ENCODE results near the gene GLRX5.

Gene GLRX5

DNA sequence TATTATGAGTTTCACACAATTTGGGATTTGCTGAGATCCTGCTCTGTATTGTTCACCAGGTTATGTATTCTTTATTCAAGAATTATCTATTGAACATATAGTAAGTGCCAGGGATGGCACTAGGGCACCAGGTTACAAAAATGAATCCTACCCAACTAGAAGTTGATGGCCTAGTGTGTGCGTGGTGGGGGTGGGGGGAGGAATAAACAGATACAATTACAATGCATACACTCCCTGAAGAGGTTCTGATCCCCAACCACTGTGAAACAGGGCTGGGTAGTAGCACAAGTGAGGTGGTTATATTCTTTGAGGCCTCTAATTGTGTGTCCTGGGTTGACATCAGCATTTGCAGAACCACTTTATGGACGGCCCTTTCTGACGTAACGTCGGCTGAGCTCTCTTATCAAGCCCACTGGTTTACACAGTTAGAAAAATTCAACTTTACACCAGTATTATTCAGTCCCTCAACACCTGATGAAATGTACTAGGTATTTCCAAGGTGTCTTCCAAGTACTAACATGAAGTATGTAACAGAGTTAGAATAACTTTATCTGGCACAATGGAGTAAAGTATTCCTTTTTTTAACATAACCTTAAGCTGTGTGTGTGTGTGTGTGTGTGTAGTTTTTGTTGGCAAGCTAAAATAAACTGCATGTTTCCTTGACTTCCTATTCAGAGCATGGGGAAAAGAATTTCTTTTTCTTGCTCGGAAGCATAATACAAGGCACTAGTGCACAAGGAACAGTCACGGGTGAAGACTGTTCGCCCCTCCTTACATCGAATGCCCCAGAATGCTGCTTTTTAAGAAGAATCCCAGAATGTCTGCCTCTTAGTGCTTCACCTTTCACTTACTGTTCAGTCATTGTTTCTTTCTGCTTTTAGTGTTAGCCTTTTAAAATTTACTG lies 8.1 kb upstream of the GLRX5 start:
- Histone ChIP-seq H3K36me3 (ENCODE audit: insufficient read depth, low read length) (no peaks in the 10 kb centered on the region), H3K4me3 (ENCODE audit: low read depth, low read length) (peak overlapping the region; percentile 30), H2AFZ (ENCODE audit: low read length, unreplicated experiment) (no peak overlapping the region), H3K79me2 (ENCODE audit: control insufficient read depth, insufficient read depth, low read length, unreplicated experiment) (peaks cover 22% of the 10 kb centered on the region), H3K27me3 (ENCODE audit: insufficient read depth, low read length) (no peaks in the 10 kb centered on the region), H3K4me1 (ENCODE audit: control insufficient read depth, insufficient read depth, low read length, unreplicated experiment) (peaks cover 69% of the 10 kb centered on the region), H3K27ac (ENCODE audit: low read depth, low read length) (peak overlapping the region; percentile 66)

DNA sequence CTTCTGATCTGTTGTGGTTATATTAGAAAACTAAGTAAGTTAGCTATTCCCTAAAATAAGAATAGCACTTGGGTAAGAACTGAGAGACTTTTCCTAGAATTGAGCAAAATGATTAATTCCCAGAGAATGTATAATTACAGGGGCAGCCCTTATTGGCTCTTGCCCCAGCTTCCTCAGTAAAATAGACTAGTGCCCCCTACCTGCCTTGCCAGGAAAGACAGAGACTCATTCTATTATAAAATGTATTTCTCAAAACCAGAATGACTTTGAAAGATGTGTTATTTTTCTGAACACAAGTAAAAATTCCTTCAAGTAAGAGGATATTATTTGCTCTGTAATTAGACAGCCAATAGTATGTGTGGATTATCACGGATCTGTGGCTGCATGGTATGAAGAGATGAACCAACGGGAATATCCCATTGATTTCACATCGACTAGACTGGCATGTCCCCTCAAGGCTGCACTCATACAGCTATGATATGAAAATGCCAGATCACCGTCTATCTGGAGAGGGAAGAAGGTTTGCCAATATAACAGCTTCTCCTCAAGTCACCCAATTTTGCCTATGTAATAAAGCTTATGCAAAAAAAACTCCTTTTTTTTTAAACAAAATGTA lies 7.4 kb upstream of the GLRX5 start:
- peaks cover 74% of the 10 kb centered on the region for H3K4me1 ChIP-seq (ENCODE audit: control insufficient read depth, insufficient read depth, low read length, unreplicated experiment)
- H3K27ac ChIP-seq (ENCODE audit: low read depth, low read length), result peak overlapping the region; percentile 66
- H3K27me3 ChIP-seq (ENCODE audit: insufficient read depth, low read length), result no peaks in the 10 kb centered on the region
- no peaks in the 10 kb centered on the region for H3K36me3 ChIP-seq (ENCODE audit: insufficient read depth, low read length)
- H3K79me2 ChIP-seq (ENCODE audit: control insufficient read depth, insufficient read depth, low read length, unreplicated experiment), result peaks cover 29% of the 10 kb centered on the region
- peak overlapping the region; percentile 30 for H3K4me3 ChIP-seq (ENCODE audit: low read depth, low read length)
- no peak overlapping the region for H2AFZ ChIP-seq (ENCODE audit: low read length, unreplicated experiment)

DNA sequence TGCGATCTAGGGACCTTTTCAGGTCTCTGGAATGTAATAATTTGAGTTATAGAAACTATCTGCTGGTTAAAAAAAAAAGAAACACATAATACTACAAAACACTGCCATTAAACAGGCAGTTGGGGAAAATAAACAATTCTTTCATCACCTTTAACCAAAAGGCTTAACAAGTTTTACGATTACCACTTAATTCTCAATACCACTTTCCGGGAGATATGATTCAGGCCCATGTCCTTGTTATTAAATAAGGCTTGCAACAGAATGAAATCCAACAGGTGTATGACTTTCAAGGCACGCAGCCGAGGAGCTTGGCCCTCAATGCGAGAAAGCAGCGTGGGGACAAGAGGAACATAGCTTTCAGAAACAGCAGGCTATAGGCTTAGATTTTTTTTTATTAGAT lies 5.6 kb upstream of the GLRX5 start:
- no peak overlapping the region for H3K4me3 ChIP-seq (ENCODE audit: low read depth, low read length)
- H3K79me2 ChIP-seq (ENCODE audit: control insufficient read depth, insufficient read depth, low read length, unreplicated experiment), result peaks cover 46% of the 10 kb centered on the region
- no peaks in the 10 kb centered on the region for H3K27me3 ChIP-seq (ENCODE audit: insufficient read depth, low read length)
- H3K36me3 ChIP-seq (ENCODE audit: insufficient read depth, low read length), result no peaks in the 10 kb centered on the region
- H2AFZ ChIP-seq (ENCODE audit: low read length, unreplicated experiment), result no peak overlapping the region
- peaks cover 62% of the 10 kb centered on the region for H3K4me1 ChIP-seq (ENCODE audit: control insufficient read depth, insufficient read depth, low read length, unreplicated experiment)
- H3K27ac ChIP-seq (ENCODE audit: low read depth, low read length), result no peak overlapping the region

DNA sequence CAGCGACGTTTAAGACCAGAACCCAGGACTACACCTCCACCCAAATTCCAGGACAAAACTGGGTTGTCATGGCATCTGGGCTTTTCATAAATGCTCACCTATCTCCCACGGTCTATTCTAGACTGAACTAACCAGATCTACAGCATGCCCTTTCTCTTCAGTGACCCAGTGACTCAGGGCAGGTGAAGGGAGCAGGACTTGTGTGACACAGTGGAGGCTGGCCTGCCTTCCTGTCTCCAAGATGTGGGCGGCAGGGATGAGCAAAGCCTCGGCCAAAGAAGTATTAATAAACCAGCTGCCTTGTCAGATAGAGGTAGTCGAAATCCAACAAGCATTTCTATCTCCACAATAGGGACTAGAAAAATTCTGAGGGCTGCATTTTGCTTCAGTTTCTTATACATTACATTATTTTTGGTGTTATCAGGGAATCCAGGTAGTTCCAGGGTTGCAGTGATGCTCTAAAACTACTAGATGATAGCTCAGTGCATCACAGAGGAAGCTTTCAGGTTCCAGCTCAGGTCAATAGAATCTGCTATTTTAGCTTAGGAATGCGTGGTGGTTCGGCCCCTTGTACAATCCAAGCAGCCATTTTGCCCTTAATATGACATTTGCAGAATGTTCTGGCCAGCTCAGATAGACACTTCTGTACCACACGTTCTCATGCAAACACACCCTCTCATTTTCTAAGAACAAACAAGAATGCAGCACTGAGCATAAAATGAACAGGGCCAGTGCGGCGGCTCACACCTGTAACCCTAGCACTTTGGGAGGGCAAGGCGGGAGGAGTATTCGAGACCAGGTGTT lies 4.2 kb upstream of the GLRX5 start:
- Histone ChIP-seq H3K4me3 (ENCODE audit: low read depth, low read length) (peak overlapping the region; percentile 87), H3K79me2 (ENCODE audit: control insufficient read depth, insufficient read depth, low read length, unreplicated experiment) (peaks cover 54% of the 10 kb centered on the region), H3K4me1 (ENCODE audit: control insufficient read depth, insufficient read depth, low read length, unreplicated experiment) (peaks cover 50% of the 10 kb centered on the region), H3K27ac (ENCODE audit: low read depth, low read length) (peak overlapping the region; percentile 86), H3K36me3 (ENCODE audit: insufficient read depth, low read length) (no peaks in the 10 kb centered on the region), H2AFZ (ENCODE audit: low read length, unreplicated experiment) (no peak overlapping the region), H3K27me3 (ENCODE audit: insufficient read depth, low read length) (no peaks in the 10 kb centered on the region)

DNA sequence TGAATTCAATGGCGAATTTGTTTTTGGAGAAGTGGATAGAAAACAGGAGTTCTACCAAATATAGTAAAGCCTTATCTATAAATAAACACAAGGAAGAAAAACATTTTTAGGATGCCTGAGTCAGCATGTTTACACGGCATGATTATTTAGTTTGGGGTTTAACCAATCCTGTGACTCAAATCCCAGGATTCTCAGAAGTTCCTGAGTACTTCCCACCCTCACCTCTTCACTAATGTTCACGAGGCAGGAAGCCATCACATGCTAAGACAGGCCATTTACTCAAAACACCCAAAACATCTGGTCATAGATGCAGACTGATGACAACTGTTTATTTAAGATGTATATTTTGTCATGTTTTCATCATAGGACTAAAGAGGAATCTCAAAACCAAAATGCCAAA lies 3.4 kb upstream of the GLRX5 start:
- Histone ChIP-seq H3K27me3 (ENCODE audit: insufficient read depth, low read length) (no peaks in the 10 kb centered on the region), H3K36me3 (ENCODE audit: insufficient read depth, low read length) (no peaks in the 10 kb centered on the region), H3K4me3 (ENCODE audit: low read depth, low read length) (peak overlapping the region; percentile 87), H2AFZ (ENCODE audit: low read length, unreplicated experiment) (no peak overlapping the region), H3K4me1 (ENCODE audit: control insufficient read depth, insufficient read depth, low read length, unreplicated experiment) (peaks cover 47% of the 10 kb centered on the region), H3K79me2 (ENCODE audit: control insufficient read depth, insufficient read depth, low read length, unreplicated experiment) (peaks cover 62% of the 10 kb centered on the region), H3K27ac (ENCODE audit: low read depth, low read length) (peak overlapping the region; percentile 86)

DNA sequence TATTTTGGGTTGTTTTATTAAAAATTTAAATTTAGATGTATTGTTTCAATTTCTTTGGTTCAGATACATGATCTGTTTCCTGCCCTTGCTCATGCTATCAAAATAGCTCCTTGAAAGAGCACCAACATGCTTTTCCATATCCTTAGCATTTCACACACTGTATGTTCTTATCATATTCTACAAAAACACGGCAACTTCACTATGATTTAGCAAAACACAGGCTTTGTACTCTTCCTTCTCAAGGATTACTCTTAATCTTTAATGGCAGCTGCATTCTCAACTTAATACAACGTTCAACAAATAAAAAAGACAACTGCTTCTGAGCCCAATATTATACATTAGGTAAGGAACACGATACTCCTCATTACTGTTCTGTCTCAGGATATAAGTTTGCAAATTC lies 2.9 kb upstream of the GLRX5 start:
- peak overlapping the region; percentile 87 for H3K4me3 ChIP-seq (ENCODE audit: low read depth, low read length)
- peaks cover 47% of the 10 kb centered on the region for H3K4me1 ChIP-seq (ENCODE audit: control insufficient read depth, insufficient read depth, low read length, unreplicated experiment)
- H3K27ac ChIP-seq (ENCODE audit: low read depth, low read length), result peak overlapping the region; percentile 86

DNA sequence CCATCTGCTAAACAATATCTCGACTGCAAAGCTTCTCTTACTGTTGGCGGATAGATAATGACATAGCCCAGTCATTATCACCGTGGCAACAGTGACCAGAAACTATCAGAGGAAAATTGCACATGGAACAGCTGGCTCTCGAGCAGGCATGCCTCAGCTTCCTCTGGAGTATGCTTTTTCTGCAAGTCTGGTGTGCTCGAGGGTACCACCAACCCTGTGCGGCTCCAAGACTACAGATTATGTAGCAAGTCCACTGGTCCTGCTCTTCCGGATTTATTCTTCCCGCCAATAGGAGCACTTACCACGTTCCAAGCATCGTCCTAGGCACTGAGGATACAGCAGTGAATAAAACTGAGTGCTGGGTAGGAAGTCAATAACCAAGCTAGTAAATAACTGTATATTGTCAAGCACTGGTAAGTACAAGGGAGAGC lies 1.4 kb upstream of the GLRX5 start:
- Histone ChIP-seq H2AFZ (ENCODE audit: low read length, unreplicated experiment) (no peak overlapping the region), H3K4me3 (ENCODE audit: low read depth, low read length) (peak overlapping the region; percentile 87), H3K27me3 (ENCODE audit: insufficient read depth, low read length) (no peaks in the 10 kb centered on the region), H3K4me1 (ENCODE audit: control insufficient read depth, insufficient read depth, low read length, unreplicated experiment) (peaks cover 53% of the 10 kb centered on the region), H3K79me2 (ENCODE audit: control insufficient read depth, insufficient read depth, low read length, unreplicated experiment) (peaks cover 81% of the 10 kb centered on the region), H3K36me3 (ENCODE audit: insufficient read depth, low read length) (no peaks in the 10 kb centered on the region), H3K27ac (ENCODE audit: low read depth, low read length) (peak overlapping the region; percentile 86)

More for the DNA sequence above, 2.9 kb upstream of the GLRX5 start:
- H3K36me3 ChIP-seq (ENCODE audit: insufficient read depth, low read length), result no peaks in the 10 kb centered on the region
- H3K27me3 ChIP-seq (ENCODE audit: insufficient read depth, low read length), result no peaks in the 10 kb centered on the region
- H2AFZ ChIP-seq (ENCODE audit: low read length, unreplicated experiment), result no peak overlapping the region
- peaks cover 67% of the 10 kb centered on the region for H3K79me2 ChIP-seq (ENCODE audit: control insufficient read depth, insufficient read depth, low read length, unreplicated experiment)

DNA sequence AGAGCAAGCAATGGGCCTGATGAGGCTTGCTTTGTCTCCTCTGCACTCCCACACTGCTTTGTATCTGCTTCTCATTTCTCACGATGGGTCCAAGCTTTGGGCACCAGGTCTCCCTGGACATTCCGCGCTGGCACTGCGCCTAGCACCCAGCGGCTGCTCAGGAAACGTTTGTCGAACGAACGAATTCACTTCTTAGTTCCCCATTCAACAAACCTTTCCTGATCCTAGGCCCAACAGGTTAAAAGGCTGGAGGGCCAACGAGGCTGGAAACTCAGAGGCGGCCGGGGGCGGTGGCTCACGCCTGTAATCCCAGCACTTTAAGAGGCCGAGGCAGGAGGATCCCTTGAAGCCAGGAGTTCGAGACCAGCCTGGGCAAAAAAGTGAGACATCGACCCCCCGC lies 1.0 kb upstream of the GLRX5 start:
- peaks cover 53% of the 10 kb centered on the region for H3K4me1 ChIP-seq (ENCODE audit: control insufficient read depth, insufficient read depth, low read length, unreplicated experiment)
- H3K27me3 ChIP-seq (ENCODE audit: insufficient read depth, low read length), result no peaks in the 10 kb centered on the region
- peak overlapping the region; percentile 86 for H3K27ac ChIP-seq (ENCODE audit: low read depth, low read length)
- H3K79me2 ChIP-seq (ENCODE audit: control insufficient read depth, insufficient read depth, low read length, unreplicated experiment), result peaks cover 86% of the 10 kb centered on the region
- H2AFZ ChIP-seq (ENCODE audit: low read length, unreplicated experiment), result no peak overlapping the region
- no peaks in the 10 kb centered on the region for H3K36me3 ChIP-seq (ENCODE audit: insufficient read depth, low read length)
- peak overlapping the region; percentile 87 for H3K4me3 ChIP-seq (ENCODE audit: low read depth, low read length)

DNA sequence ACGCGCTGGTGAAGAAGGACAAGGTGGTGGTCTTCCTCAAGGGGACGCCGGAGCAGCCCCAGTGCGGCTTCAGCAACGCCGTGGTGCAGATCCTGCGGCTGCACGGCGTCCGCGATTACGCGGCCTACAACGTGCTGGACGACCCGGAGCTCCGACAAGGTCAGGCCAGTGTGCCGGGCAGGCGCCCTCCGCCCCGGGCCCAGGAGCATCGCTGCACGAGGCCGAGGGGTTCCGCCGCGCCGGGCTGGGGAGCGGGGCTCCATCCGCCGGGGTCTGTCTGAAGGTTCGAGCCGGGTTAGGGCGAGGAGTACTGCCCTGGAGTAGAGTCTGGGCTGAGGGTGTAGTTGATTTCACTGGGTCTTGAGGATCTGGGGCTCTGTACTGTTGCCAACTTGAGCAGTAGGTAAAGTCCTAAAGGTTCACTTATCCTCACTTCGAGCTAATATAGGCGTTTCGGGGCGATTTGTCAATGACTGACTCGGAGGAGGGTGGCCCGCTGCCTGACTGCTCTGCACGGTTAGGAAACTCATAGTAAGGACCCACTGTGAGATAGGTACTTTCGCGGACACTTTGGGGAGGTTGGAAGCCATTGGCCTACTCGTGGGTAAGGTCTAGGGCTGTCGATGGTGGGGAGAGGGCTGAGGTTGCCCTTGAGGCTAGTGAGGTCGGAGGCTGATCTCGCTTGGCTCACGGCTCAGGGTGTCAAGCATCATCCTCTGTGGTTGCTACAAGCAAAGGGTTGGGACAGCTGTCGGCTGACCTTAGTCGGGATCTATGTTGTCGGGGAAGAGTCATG lies 574 bp downstream of the GLRX5 start:
- H3K4me1 ChIP-seq (ENCODE audit: control insufficient read depth, insufficient read depth, low read length, unreplicated experiment), result peaks cover 45% of the 10 kb centered on the region
- H3K27ac ChIP-seq (ENCODE audit: low read depth, low read length), result peak overlapping the region; percentile 6; the same call in 1 of the 2 replicates
- peak overlapping the region; percentile 87 for H3K4me3 ChIP-seq (ENCODE audit: low read depth, low read length)
- peak overlapping the region; percentile 56 for H2AFZ ChIP-seq (ENCODE audit: low read length, unreplicated experiment)
- H3K79me2 ChIP-seq (ENCODE audit: control insufficient read depth, insufficient read depth, low read length, unreplicated experiment), result peaks cover 90% of the 10 kb centered on the region
- no peaks in the 10 kb centered on the region for H3K36me3 ChIP-seq (ENCODE audit: insufficient read depth, low read length)
- no peaks in the 10 kb centered on the region for H3K27me3 ChIP-seq (ENCODE audit: insufficient read depth, low read length)
